Activated naive CD8-positive, alpha-beta T cell treated with anti-CD3 and anti-CD28 coated beads, Interleukin-2, amount 10 ng/mL, durations not matched to agents 7 days and 5 days (primary cell): ENCODE measurements around the gene MAP6. TPM values are rescaled to one million over a fixed set of nuclear protein-coding genes. Genes with fewer than 3 reads are reported as not detected.

Experiments used
- ATAC-seq: fragments of 150-1000 bp; cut with Tn5 transposase; one replicate; pipeline ENCODE4 v1.10.0; 2021; ENCODE audit warnings: low read depth, moderate library complexity
- POLR2A ChIA-PET: fragments of 350-600 bp; sonication (Branson Sonifier 250); formaldehyde crosslinking; loops from one replicate; lab custom pipeline; 2021; ENCODE audit warnings: antibody characterized with exemption; lab: Charles Lee
- DNase-seq: peaks from one replicate; pipeline ENCODE4 v3.0.0; 2021
- H3K27ac Mint-ChIP-seq: one replicate; pipeline ENCODE4 v1.8.0; 2022; ENCODE audit warnings: mild to moderate bottlenecking, mixed read lengths
- H3K27me3 Mint-ChIP-seq: one replicate; pipeline ENCODE4 v1.8.0; 2022; ENCODE audit warnings: mild to moderate bottlenecking, moderate library complexity, mixed read lengths
- H3K36me3 Mint-ChIP-seq: one replicate; pipeline ENCODE4 v1.8.0; 2021; ENCODE audit warnings: mild to moderate bottlenecking, mixed read lengths
- H3K4me1 Mint-ChIP-seq: one replicate; pipeline ENCODE4 v1.8.0; 2021; ENCODE audit warnings: mixed read lengths
- H3K4me3 Mint-ChIP-seq: one replicate; pipeline ENCODE4 v1.8.0; 2022; ENCODE audit warnings: mild to moderate bottlenecking, moderate library complexity, mixed read lengths
- H3K9me3 Mint-ChIP-seq: one replicate; pipeline ENCODE4 v1.8.0; 2021; ENCODE audit warnings: mixed read lengths
- total RNA-seq, 2 experiments: library from RNA; stranded (reverse); gene quantifications; one replicate each; pipeline ENCODE4 v1.2.3, GENCODE V29; 2021

Gene MAP6
- total RNA-seq = not detected

GRCh38 chr11:75668451-75669297 is at the start of gene MAP6:
Gene MAP6, minus strand, starts transcription at chr11:75669038. Its CDS starts 669 bp downstream, at chr11:75668369.
- Mint-ChIP-seq H3K4me3 (peak within 1 kb of the TSS; percentile 85), H3K9me3 (peaks cover 4% of the 10 kb centered on the region), H3K27me3 (peaks cover 61% of the 10 kb centered on the region), H3K27ac (no peak within 1 kb of the TSS), H3K36me3 (peaks cover 2% of the 10 kb centered on the region), H3K4me1 (peaks cover 14% of the 10 kb centered on the region)
- POLR2A ChIA-PET = interaction anchor here (0.7 kb wide), 1 partner anchor 27 kb away, joined by 4 read pairs; no protein-coding TSS in a partner anchor
- peak; percentile 53 for ATAC-seq
- peak; percentile 57 for DNase-seq

GRCh38 chr11:75717608-75718418 is 49.0 kb upstream of the MAP6 start, which contains the start of gene MOGAT2:
Gene MOGAT2, plus strand, starts transcription at chr11:75717838. Its CDS starts 51 bp downstream, at chr11:75717889.
- H3K4me3 Mint-ChIP-seq = no peak within 1 kb of the TSS
- DNase-seq (no peak), ATAC-seq (no peak)
- no peak within 1 kb of the TSS for H3K27ac Mint-ChIP-seq
- H3K27me3 Mint-ChIP-seq = peaks cover 5% of the 10 kb centered on the region
- H3K9me3 Mint-ChIP-seq = no peaks in the 10 kb centered on the region
- H3K36me3 Mint-ChIP-seq = no peaks in the 10 kb centered on the region
- H3K4me1 Mint-ChIP-seq = no peaks in the 10 kb centered on the region
- POLR2A ChIA-PET = no interaction called here

GRCh38 chr11:75716659-75717058 is 47.8 kb upstream of the MAP6 start:
- Mint-ChIP-seq H3K9me3 (no peaks in the 10 kb centered on the region), H3K36me3 (no peaks in the 10 kb centered on the region), H3K27ac (no peak overlapping the region), H3K4me1 (no peaks in the 10 kb centered on the region), H3K4me3 (no peak overlapping the region), H3K27me3 (peaks cover 7% of the 10 kb centered on the region)
- POLR2A ChIA-PET = no interaction called here
- DNase-seq (no peak), ATAC-seq (no peak)

GRCh38 chr11:75715688-75716087 is 46.9 kb upstream of the MAP6 start:
- no peak for DNase-seq
- Mint-ChIP-seq H3K9me3 (no peaks in the 10 kb centered on the region), H3K27me3 (peaks cover 7% of the 10 kb centered on the region), H3K36me3 (no peaks in the 10 kb centered on the region), H3K4me1 (no peaks in the 10 kb centered on the region), H3K27ac (no peak overlapping the region), H3K4me3 (no peak overlapping the region)
- no peak for ATAC-seq
- POLR2A ChIA-PET = no interaction called here

GRCh38 chr11:75714211-75714610 is 45.4 kb upstream of the MAP6 start:
- Mint-ChIP-seq H3K36me3 (no peaks in the 10 kb centered on the region), H3K27ac (no peak overlapping the region), H3K4me3 (no peak overlapping the region), H3K27me3 (peaks cover 13% of the 10 kb centered on the region), H3K9me3 (no peaks in the 10 kb centered on the region), H3K4me1 (no peaks in the 10 kb centered on the region)
- no peak for DNase-seq
- no peak for ATAC-seq
- POLR2A ChIA-PET = no interaction called here

GRCh38 chr11:75706260-75706729 is 37.5 kb upstream of the MAP6 start:
- peaks cover 8% of the 10 kb centered on the region for H3K4me1 Mint-ChIP-seq
- POLR2A ChIA-PET = interaction anchor here (0.5 kb wide), 1 partner anchor 10 kb away, joined by 4 read pairs; no protein-coding TSS in a partner anchor
- H3K4me3 Mint-ChIP-seq = no peak overlapping the region
- DNase-seq (peak; percentile 63), ATAC-seq (peak; percentile 92)
- no peak overlapping the region for H3K27ac Mint-ChIP-seq
- H3K9me3 Mint-ChIP-seq = peaks cover 1% of the 10 kb centered on the region
- peaks cover 14% of the 10 kb centered on the region for H3K27me3 Mint-ChIP-seq
- H3K36me3 Mint-ChIP-seq = no peaks in the 10 kb centered on the region

- POLR2A ChIA-PET = interaction anchor here (0.5 kb wide), 1 partner anchor 10 kb away, joined by 4 read pairs; no protein-coding TSS in a partner anchor
- Mint-ChIP-seq H3K4me1 (peaks cover 8% of the 10 kb centered on the region), H3K4me3 (no peak overlapping the region), H3K9me3 (peaks cover 1% of the 10 kb centered on the region), H3K36me3 (no peaks in the 10 kb centered on the region), H3K27ac (no peak overlapping the region), H3K27me3 (peaks cover 13% of the 10 kb centered on the region)
- no peak for ATAC-seq
- no peak for DNase-seq
Measured at GRCh38 chr11:75705541-75705940, 36.7 kb upstream of the MAP6 start.

GRCh38 chr11:75703695-75704237 is 34.9 kb upstream of the MAP6 start:
- Mint-ChIP-seq H3K9me3 (peaks cover 1% of the 10 kb centered on the region), H3K4me3 (no peak overlapping the region), H3K27me3 (peaks cover 24% of the 10 kb centered on the region), H3K4me1 (peaks cover 8% of the 10 kb centered on the region), H3K27ac (no peak overlapping the region), H3K36me3 (no peaks in the 10 kb centered on the region)
- POLR2A ChIA-PET = no interaction called here
- DNase-seq = no peak
- no peak for ATAC-seq

GRCh38 chr11:75700940-75701339 is 32.1 kb upstream of the MAP6 start:
- H3K4me3 Mint-ChIP-seq = no peak overlapping the region
- POLR2A ChIA-PET = no interaction called here
- H3K36me3 Mint-ChIP-seq = no peaks in the 10 kb centered on the region
- H3K27ac Mint-ChIP-seq = no peak overlapping the region
- H3K9me3 Mint-ChIP-seq = no peaks in the 10 kb centered on the region
- DNase-seq = no peak
- ATAC-seq = no peak
- H3K4me1 Mint-ChIP-seq = peaks cover 7% of the 10 kb centered on the region
- H3K27me3 Mint-ChIP-seq = peaks cover 29% of the 10 kb centered on the region

- Mint-ChIP-seq H3K27me3 (peaks cover 52% of the 10 kb centered on the region), H3K36me3 (no peaks in the 10 kb centered on the region), H3K9me3 (no peaks in the 10 kb centered on the region), H3K27ac (no peak overlapping the region), H3K4me3 (no peak overlapping the region), H3K4me1 (peaks cover 2% of the 10 kb centered on the region)
- no peak for ATAC-seq
- POLR2A ChIA-PET = no interaction called here
- no peak for DNase-seq
Measured at GRCh38 chr11:75697906-75698581, 29.2 kb upstream of the MAP6 start.

- Mint-ChIP-seq H3K9me3 (peaks cover 2% of the 10 kb centered on the region), H3K36me3 (no peaks in the 10 kb centered on the region), H3K27me3 (peaks cover 46% of the 10 kb centered on the region), H3K4me3 (no peak overlapping the region), H3K27ac (no peak overlapping the region), H3K4me1 (peaks cover 5% of the 10 kb centered on the region)
- ATAC-seq (no peak), DNase-seq (no peak)
- POLR2A ChIA-PET = no interaction called here
Measured at GRCh38 chr11:75691804-75692203, 23.0 kb upstream of the MAP6 start.

- peaks cover 14% of the 10 kb centered on the region for H3K9me3 Mint-ChIP-seq
- ATAC-seq (no peak), DNase-seq (no peak)
- POLR2A ChIA-PET = no interaction called here
- H3K27me3 Mint-ChIP-seq = peaks cover 46% of the 10 kb centered on the region
- H3K4me3 Mint-ChIP-seq = no peak overlapping the region
- H3K27ac Mint-ChIP-seq = no peak overlapping the region
- peaks cover 5% of the 10 kb centered on the region for H3K4me1 Mint-ChIP-seq
- H3K36me3 Mint-ChIP-seq = peaks cover 4% of the 10 kb centered on the region
Measured at GRCh38 chr11:75689863-75690609, 21.2 kb upstream of the MAP6 start.
